Coronary artery (tissue), 2 donors: ENCODE measurements around the gene FKBP14.

Experiments
- DNase-seq: peaks from one replicate; pipeline ENCODE4 v3.0.0-alpha.2; 2017; ENCODE audit warnings: low spot score
- H3K27ac ChIP-seq, 2 donors: fragments of 200-600 bp; sonication (generic); one replicate each; pipeline ENCODE4 v1.5.1; 2016 to 2019
- H3K4me3 ChIP-seq: fragments of 200-600 bp; sonication (generic); 2 replicates; pipeline ENCODE4 v1.5.1; 2016; ENCODE audit warnings: mild to moderate bottlenecking, moderate library complexity
- CTCF ChIP-seq: fragments of 200-600 bp; sonication (generic); IDR thresholded peaks from one replicate; pipeline ENCODE4 v1.5.1; 2019; ENCODE audit warnings: antibody characterized with exemption

Gene FKBP14

GRCh38 chr7:29988424-29989256 is 37.9 kb downstream of the FKBP14 start:
- peak overlapping the region; percentile 85 to 89 for H3K27ac ChIP-seq
- H3K4me3 ChIP-seq, result peak overlapping the region; percentile 88
- TF ChIP-seq CTCF, result no peak
- DNase-seq, result peak; percentile 74

DNA sequence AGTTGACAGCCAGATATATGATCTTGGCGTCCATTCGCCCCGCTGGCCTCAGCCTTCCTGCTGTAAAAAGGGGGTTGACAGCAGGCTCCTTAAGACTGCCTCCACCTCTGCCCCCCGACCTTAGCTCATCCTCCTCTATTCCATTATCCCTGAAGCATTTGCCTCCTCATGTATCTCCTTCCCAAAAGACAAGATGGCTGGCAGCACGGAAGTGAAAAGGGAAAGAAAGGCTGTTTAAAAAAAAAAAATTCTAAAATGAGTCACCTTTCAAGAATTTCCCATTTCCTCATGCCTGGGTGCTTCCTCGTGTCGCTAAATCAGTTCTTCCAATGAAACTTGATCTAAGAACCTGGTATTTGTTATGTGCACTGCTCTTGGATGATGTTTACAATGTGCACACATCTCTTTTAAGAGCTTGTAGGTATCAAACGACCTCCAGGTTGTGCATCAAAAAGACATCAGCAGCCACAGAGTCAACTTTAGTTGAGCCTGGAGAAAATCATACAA is 38.6 kb downstream of the FKBP14 start:
- TF ChIP-seq CTCF, result no peak
- Histone ChIP-seq H3K4me3 (peak overlapping the region; percentile 88), H3K27ac (peak overlapping the region; percentile 61 to 89)
- no peak for DNase-seq

GRCh38 chr7:29987083-29987482 is 39.4 kb downstream of the FKBP14 start:
- peak overlapping the region; percentile 88 for H3K4me3 ChIP-seq
- DNase-seq, result no peak
- peak overlapping the region; percentile 61 to 89 for H3K27ac ChIP-seq
- no peak for TF ChIP-seq CTCF

GRCh38 chr7:29980151-29980550 is 46.4 kb downstream of the FKBP14 start:
- no peak for TF ChIP-seq CTCF
- no peak for DNase-seq
- Histone ChIP-seq H3K27ac (no peak overlapping the region), H3K4me3 (no peak overlapping the region)

DNA sequence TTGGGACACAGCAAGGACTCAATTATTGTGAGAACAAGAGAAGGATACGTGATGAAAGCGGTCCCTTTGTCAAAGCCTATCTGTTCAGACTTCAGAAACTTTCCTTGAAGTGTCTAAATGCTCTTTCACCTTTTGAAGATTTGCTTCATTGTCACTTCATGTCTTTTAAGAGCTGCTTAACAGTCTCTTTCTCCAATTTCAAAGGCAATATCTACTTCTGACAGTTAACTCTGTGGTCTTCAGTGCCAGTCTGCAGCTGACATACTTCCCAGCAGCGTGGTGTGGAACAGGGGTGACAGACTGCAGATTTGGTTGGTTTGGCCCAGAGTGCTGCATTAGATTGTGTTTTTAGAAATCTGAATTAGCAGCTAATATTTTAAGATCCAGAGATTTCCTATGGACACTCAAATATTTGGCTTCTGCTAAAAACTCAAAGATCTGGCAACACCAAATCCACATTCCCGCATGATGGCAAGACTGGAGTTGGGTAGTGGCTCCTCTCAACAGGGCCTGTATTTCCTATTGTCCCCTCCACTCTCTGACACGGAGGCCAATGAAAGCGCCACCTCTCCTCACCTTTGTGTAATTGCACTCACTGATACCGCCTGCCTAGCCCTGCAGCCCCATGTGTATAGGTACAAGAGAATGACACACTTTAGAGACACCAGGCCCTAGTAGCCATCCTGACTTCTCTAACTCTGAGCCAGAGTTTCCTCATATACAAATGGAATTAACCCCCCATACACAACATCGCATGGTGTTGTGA is 48.4 kb downstream of the FKBP14 start:
- Histone ChIP-seq H3K4me3 (no peak overlapping the region), H3K27ac (no peak overlapping the region)
- no peak for DNase-seq
- TF ChIP-seq CTCF, result no peak

- DNase-seq, result no peak
- H3K4me3 ChIP-seq, result no peak overlapping the region
- TF ChIP-seq CTCF, result no peak
- H3K27ac ChIP-seq, result no peak overlapping the region
Measured at GRCh38 chr7:29976673-29977415, 49.7 kb downstream of the FKBP14 start.
